Fibroblast of the aortic adventitia (primary cell): ENCODE data around the gene TEX44. TPM values are rescaled to one million over a fixed set of nuclear protein-coding genes. Genes with fewer than 3 reads are reported as not detected.

Source experiments
- DNase-seq: peaks from one replicate; pipeline ENCODE4 v3.0.0-alpha.2; 2010; ENCODE audit warnings: low read depth
- H3K4me3 ChIP-seq: 2 replicates; pipeline ENCODE4 v1.5.1; 2011; ENCODE audit warnings: low read depth, mild to moderate bottlenecking, control low read depth, low read length, moderate library complexity
- CTCF ChIP-seq: IDR thresholded peaks from 2 replicates; pipeline ENCODE4 v1.5.1; 2011; ENCODE audit warnings: mild to moderate bottlenecking, low read length, control low read depth, inconsistent platforms; ENCODE audit not compliant: insufficient read depth
- total RNA-seq: library from RNA; depleted of rRNA; stranded (reverse); fragments of >200 nt; gene quantifications from 2 replicates; pipeline ENCODE4 v1.2.3, GENCODE V29; 2012; ENCODE audit warnings: low replicate concordance

The TEX44 gene
- total RNA-seq, 1 donor: not detected

DNA sequence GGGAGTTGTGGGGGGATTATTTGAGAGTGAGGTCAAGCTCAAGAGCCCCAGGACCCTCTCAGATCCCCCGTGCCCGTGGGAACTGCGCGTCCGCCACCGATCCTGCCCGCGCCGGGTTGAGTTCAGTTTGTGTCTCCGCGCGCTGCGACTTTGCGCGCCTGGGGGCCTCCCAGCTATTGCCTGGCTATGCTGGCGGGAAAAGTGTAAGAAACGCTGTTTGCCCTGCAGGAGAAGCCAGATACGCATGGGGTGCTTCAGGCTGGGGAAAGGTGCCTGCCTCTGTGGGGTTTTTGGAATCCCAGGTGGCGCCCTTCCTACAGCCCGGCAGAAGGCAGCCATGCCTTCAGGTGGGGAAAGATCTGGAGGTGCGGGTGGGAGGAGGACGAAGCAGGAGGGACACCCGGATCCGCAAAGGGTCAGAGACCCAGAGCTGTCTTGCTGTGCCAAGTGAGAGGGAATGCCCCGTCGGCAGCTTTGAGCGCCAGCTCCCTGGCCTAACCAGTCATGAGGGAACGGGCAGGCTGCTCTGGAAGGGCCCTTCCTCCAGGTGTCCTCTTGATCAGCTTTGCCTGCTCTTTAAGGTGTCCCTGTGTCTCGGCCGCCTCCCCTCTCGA lies 22.5 kb downstream of the TEX44 start:
- no peak overlapping the region for H3K4me3 ChIP-seq
- no peak for DNase-seq

GRCh38 chr2:231616296-231616695 lies 23.6 kb downstream of the TEX44 start:
- no peak overlapping the region for H3K4me3 ChIP-seq
- no peak for DNase-seq
- no peak for TF ChIP-seq CTCF

More for the DNA sequence above, 22.5 kb downstream of the TEX44 start:
- TF ChIP-seq CTCF: no peak

DNA sequence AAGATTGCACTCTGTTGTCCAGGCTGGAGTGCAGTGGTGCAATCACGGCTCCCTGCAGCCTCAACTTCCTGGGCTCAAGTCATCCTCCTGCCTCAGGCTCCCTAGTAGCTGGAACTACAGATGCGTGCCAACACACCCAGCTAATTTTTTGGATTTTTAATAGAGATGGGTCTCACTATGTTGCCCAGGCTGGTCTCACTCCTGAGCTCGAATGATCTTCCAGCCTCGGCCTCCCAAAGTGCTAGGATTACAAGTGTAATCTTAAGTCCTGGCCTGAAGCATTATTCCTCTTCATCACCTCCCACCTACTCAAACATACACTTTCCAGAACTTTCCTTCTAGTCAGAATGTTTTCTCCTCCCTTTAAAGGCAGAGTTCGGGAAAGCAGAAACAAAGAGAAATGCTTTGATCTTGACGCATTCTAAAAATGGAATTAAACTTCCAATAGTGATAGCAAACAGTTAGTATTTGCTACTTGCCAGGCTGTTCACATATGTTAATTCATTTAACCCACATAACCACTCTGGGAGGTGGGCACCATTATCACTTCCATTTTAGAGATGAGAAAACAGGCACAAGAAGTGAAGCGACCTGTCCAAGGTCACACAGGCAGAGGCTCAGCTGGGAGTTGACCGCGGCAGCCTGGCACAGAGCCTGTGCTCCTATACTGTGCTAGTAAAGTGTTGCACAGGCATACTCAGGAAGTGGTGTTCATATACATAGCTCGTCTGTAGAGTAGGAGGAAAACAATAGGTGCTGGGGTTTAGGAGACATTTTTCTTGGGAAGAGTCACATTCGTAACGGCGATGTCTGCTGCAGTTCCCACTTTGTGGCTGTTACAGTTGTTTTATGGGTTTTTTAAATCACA lies 24.6 kb downstream of the TEX44 start:
- no peak overlapping the region for H3K4me3 ChIP-seq
- DNase-seq: no peak
- TF ChIP-seq CTCF: no peak

DNA sequence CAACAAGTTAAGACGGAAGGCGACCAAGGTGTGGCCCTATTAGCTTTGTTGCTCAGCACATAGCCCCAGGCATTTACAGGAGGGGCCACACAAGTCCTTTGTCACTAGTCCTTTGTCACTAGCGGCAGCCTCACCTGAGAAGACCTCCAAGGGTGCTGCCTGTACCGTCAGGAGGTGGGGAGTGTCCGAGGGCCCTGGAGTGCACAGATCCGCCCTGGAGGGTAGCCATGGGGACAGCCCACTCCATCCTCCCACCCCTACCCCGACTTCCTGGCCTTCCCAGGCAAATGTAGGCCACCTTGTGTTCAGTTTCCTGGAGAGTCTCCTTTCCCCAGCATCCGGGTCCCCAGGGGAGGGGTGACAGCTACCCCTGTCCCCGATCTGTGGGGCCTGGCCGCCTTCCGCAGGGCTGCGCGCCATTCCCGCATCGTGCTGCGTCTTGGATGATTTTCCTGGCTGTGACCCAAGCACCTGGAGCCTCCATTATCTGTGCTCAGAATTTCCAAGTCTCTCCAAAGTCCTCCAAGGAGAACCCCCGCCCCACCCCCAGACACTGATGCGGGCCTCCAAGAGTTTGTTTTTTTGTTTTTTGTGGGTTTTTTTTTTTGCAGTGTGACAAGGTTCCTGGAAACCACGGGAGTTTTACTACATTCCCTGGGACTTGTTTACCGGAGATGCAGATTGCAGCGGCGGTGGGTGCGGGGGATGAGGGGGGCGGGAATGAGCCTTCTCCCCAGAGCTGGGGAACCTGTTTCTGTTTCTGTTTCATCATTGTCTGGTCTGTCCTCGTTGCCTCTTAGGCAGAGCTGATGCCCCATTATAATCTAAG lies 28.6 kb downstream of the TEX44 start:
- H3K4me3 ChIP-seq: no peak overlapping the region
- no peak for DNase-seq
- TF ChIP-seq CTCF: no peak

GRCh38 chr2:231622963-231623362 lies 30.3 kb downstream of the TEX44 start:
- no peak for TF ChIP-seq CTCF
- no peak for DNase-seq
- H3K4me3 ChIP-seq: no peak overlapping the region

DNA sequence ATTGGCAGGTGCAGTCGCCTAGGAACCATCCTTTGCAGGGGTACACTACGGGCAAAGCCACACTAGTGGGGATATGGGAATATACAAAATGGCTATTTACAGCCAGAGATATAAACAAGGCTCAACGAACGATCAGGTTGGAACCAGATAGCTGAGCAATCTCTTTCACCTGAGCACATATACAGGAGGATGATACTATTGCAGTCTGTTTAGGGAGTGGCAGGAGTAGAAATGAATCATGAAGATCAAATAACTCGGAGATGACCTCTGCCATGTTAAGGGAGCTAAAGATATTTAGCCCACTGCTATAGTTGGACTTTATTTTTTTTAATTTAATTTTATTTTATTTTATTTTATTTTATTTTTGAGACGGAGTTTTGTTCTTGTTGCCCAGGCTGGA lies 33.8 kb downstream of the TEX44 start:
- TF ChIP-seq CTCF: no peak
- DNase-seq: no peak

More for the DNA sequence above, 33.8 kb downstream of the TEX44 start:
- no peak overlapping the region for H3K4me3 ChIP-seq
